HG02884 (cell line): Measurements from ENCODE around the gene STX12.
"Not testable (repeated sequence)": the region's sequence is repeated elsewhere in the genome, so short reads cannot be mapped to it uniquely, and the experiment has no call there.

Source experiments
- ATAC-seq: cut with Tn5 transposase; IDR thresholded peaks from one replicate; pipeline ENCODE4 v1.9.1; 2021; ENCODE audit warnings: mild to moderate bottlenecking, moderate library complexity; ENCODE audit not compliant: unreplicated experiment

STX12 gene

GRCh38 chr1:27864264-27864895 is 91.4 kb downstream of the STX12 start:
- no peak for ATAC-seq

GRCh38 chr1:27865821-27866220 is 92.8 kb downstream of the STX12 start:
- ATAC-seq: no peak

- no peak for ATAC-seq
Observed at GRCh38 chr1:27868556-27868931, 95.5 kb downstream of the STX12 start.

- ATAC-seq: no peak
Observed at GRCh38 chr1:27868932-27869718, 96.1 kb downstream of the STX12 start.

GRCh38 chr1:27869719-27870085 is 96.7 kb downstream of the STX12 start:
- no peak for ATAC-seq

- ATAC-seq: not testable (repeated sequence)
Observed at GRCh38 chr1:27871076-27871475, 98.1 kb downstream of the STX12 start.

- ATAC-seq: no peak
Observed at GRCh38 chr1:27872059-27872801, 99.2 kb downstream of the STX12 start, which contains the start of gene THEMIS2. THEMIS2 (plus strand) TSS chr1:27872544; CDS start chr1:27872572, 28 bp downstream.

GRCh38 chr1:27872802-27873551 is 100.0 kb downstream of the STX12 start:
- ATAC-seq: no peak

- no peak for ATAC-seq
Observed at GRCh38 chr1:27873671-27874384, 100.8 kb downstream of the STX12 start.
